Retina (tissue), 1 donor: ENCODE measurements around the gene RADIL.
A peak's percentile ranks its signal among the peaks of the same experiment; 100 is the strongest.

Experiments used
- DNase-seq: peaks from one replicate; pipeline ENCODE4 v3.0.0-alpha.2; 2016

The RADIL gene

GRCh38 chr7:4880218-4880617 is 3.3 kb downstream of the RADIL start:
- DNase-seq, result peak; percentile 54

- peak; percentile 32 for DNase-seq
These were observed 4.0 kb downstream of the RADIL start for GRCh38 chr7:4879396-4880081.

- DNase-seq, result peak; percentile 42
These were observed 4.9 kb downstream of the RADIL start for GRCh38 chr7:4878336-4879335.

- DNase-seq, result no peak
These were observed 6.9 kb downstream of the RADIL start for GRCh38 chr7:4876586-4876985.

GRCh38 chr7:4875391-4875790 is 8.1 kb downstream of the RADIL start:
- no peak for DNase-seq

- no peak for DNase-seq
These were observed 10.2 kb downstream of the RADIL start for GRCh38 chr7:4873071-4873944.

- no peak for DNase-seq
These were observed 11.4 kb downstream of the RADIL start for GRCh38 chr7:4871930-4872675.

- no peak for DNase-seq
These were observed 12.3 kb downstream of the RADIL start for GRCh38 chr7:4871056-4871680.

- no peak for DNase-seq
These were observed 15.0 kb downstream of the RADIL start for GRCh38 chr7:4868493-4868892.

- DNase-seq, result no peak
These were observed 16.7 kb downstream of the RADIL start for GRCh38 chr7:4866528-4867496.

GRCh38 chr7:4862156-4862555 is 21.4 kb downstream of the RADIL start:
- DNase-seq, result no peak

GRCh38 chr7:4861673-4862072 is 21.8 kb downstream of the RADIL start, which contains the start of gene PAPOLB:
PAPOLB (minus strand) TSS chr7:4862030; CDS start chr7:4861810, 220 bp downstream.
- DNase-seq, result peak; percentile 80

GRCh38 chr7:4861227-4861626 is 22.3 kb downstream of the RADIL start:
- no peak for DNase-seq

GRCh38 chr7:4857189-4857588 is 26.3 kb downstream of the RADIL start:
- no peak for DNase-seq

GRCh38 chr7:4856336-4857057 is 27.0 kb downstream of the RADIL start:
- peak; percentile 30 for DNase-seq

GRCh38 chr7:4854916-4855315 is 28.6 kb downstream of the RADIL start:
- DNase-seq, result no peak

GRCh38 chr7:4851459-4852422 is 31.8 kb downstream of the RADIL start:
- DNase-seq, result no peak

GRCh38 chr7:4850262-4850795 is 33.2 kb downstream of the RADIL start:
- no peak for DNase-seq
